HUES48 (cell line): ENCODE results near the gene DPM2.

Source experiments
- H3K27ac ChIP-seq: one replicate; pipeline ENCODE4 v1.7.0; 2013; ENCODE audit warnings: low read depth, low read length, inconsistent platforms
- H3K27me3 ChIP-seq: 2 replicates; pipeline ENCODE4 v1.6.1; 2013; ENCODE audit warnings: mild to moderate bottlenecking, low read length; ENCODE audit not compliant: control insufficient read depth, insufficient read depth
- H3K36me3 ChIP-seq: 2 replicates; pipeline ENCODE4 v1.6.1; 2013; ENCODE audit warnings: low read length; ENCODE audit not compliant: control insufficient read depth, insufficient read depth
- H3K4me1 ChIP-seq: 2 replicates; pipeline ENCODE4 v1.6.1; 2013; ENCODE audit warnings: mild to moderate bottlenecking, low read length; ENCODE audit not compliant: control insufficient read depth, insufficient read depth
- H3K4me3 ChIP-seq: 2 replicates; pipeline ENCODE4 v1.5.1; 2013; ENCODE audit warnings: mild to moderate bottlenecking, low read depth, low read length
- H3K9ac ChIP-seq: 2 replicates; pipeline ENCODE4 v1.6.1; 2013; ENCODE audit warnings: mild to moderate bottlenecking, low read depth, low read length, moderate library complexity
- H3K9me3 ChIP-seq: 2 replicates; pipeline ENCODE4 v1.6.1; 2013; ENCODE audit warnings: low read length; ENCODE audit not compliant: control insufficient read depth, insufficient read depth

DPM2 gene

GRCh38 chr9:127931092-127931881 is 6.4 kb downstream of the DPM2 start:
- Histone ChIP-seq H3K9ac (no peak overlapping the region), H3K27me3 (peaks cover 17% of the 10 kb centered on the region), H3K36me3 (peaks cover 11% of the 10 kb centered on the region; the same call in 1 of the 2 replicates), H3K27ac (peak overlapping the region; percentile 64), H3K4me3 (peak overlapping the region; percentile 62), H3K9me3 (no peaks in the 10 kb centered on the region), H3K4me1 (peaks cover 26% of the 10 kb centered on the region)

DNA sequence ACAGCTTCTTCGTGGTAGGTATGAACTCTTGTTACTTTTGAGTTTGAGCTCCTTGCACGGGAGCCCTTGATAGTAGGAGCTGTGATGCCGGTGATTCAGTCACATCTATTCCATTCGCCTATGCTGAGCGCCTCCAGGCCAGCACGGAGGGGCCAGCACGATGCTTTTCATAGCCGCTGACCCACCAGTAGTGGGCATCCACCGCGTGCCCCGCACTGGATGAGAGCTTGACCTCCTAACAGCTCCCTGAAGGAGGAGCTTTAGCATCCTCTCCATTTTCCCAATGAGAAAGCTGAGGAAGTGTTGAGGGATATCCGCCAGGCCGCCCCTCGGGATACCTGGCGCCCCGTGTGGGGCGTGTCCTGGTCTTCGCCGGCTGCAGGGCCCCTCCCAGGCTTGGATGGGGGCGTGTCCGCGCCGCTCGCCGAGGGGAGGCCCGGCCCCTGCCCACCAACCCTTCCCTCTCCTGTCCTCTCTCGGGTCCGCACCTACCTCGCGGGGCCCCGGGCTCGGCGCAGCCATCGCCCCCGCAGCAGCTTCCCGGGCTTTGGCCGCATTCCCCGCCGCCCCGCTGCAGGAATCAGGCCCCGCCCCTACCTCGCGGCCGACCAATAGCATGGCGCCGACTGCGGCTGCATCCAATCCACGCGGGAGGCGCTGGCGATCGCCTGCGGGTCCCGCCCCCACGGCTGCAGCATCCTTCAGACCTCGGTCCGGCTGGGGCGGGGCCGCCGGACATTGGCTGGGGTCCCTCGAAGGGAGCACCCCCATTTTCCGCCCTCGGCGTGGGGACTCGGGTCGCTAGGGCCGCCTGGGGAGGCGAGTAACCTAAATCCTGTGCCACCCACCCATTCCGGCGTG is 7.2 kb downstream of the DPM2 start, which contains the start of gene PIP5KL1:
Gene PIP5KL1 (minus strand): TSS at position 547 of the 861 bp plus-strand sequence. CDS start 25 bp downstream, at position 522.
- peak within 1 kb of the TSS; percentile 62 for H3K4me3 ChIP-seq
- no peaks in the 10 kb centered on the region for H3K9me3 ChIP-seq
- H3K4me1 ChIP-seq, result peaks cover 26% of the 10 kb centered on the region
- peaks cover 3% of the 10 kb centered on the region; the same call in 1 of the 2 replicates for H3K36me3 ChIP-seq
- H3K27me3 ChIP-seq, result peaks cover 17% of the 10 kb centered on the region
- H3K9ac ChIP-seq, result no peak within 1 kb of the TSS
- peak within 1 kb of the TSS; percentile 64 for H3K27ac ChIP-seq

DNA sequence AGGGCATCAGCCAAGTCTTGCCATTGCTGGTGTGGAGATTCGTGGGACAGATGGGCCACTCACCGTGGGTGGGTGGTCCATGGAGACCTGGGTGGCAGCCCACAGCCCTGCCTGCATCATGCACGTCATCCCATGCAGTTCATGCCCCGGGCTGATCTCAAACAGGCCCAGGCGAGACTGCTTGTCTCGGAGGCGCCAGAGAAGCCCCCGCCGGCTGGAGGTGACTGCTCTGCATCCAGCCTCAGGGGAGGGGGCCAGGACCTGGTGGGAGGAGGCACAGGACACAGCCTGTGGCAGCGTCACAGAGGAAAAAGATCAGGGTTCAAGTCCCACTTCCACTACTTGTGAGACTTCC is 8.1 kb downstream of the DPM2 start:
- Histone ChIP-seq H3K4me1 (peaks cover 26% of the 10 kb centered on the region), H3K9me3 (no peaks in the 10 kb centered on the region), H3K4me3 (no peak overlapping the region), H3K27ac (no peak overlapping the region), H3K36me3 (no peaks in the 10 kb centered on the region), H3K9ac (no peak overlapping the region), H3K27me3 (peaks cover 17% of the 10 kb centered on the region)

- Histone ChIP-seq H3K27me3 (peaks cover 17% of the 10 kb centered on the region), H3K9ac (no peak overlapping the region), H3K4me1 (peaks cover 26% of the 10 kb centered on the region), H3K4me3 (0 out of 2 replicates have a peak overlapping the region, but pooled peaks have one; percentile 69), H3K36me3 (no peaks in the 10 kb centered on the region), H3K27ac (no peak overlapping the region), H3K9me3 (no peaks in the 10 kb centered on the region)
These were observed 8.7 kb downstream of the DPM2 start for GRCh38 chr9:127928676-127929624.

- H3K9me3 ChIP-seq, result no peaks in the 10 kb centered on the region
- H3K4me1 ChIP-seq, result peaks cover 26% of the 10 kb centered on the region
- H3K27ac ChIP-seq, result no peak overlapping the region
These were observed 9.5 kb downstream of the DPM2 start for GRCh38 chr9:127927988-127928675.

GRCh38 chr9:127927201-127927987 is 10.3 kb downstream of the DPM2 start:
- Histone ChIP-seq H3K9ac (peak overlapping the region; percentile 51; the same call in 1 of the 2 replicates), H3K9me3 (no peaks in the 10 kb centered on the region), H3K27me3 (peaks cover 17% of the 10 kb centered on the region), H3K4me3 (peak overlapping the region; percentile 81), H3K27ac (no peak overlapping the region), H3K36me3 (no peaks in the 10 kb centered on the region), H3K4me1 (peaks cover 26% of the 10 kb centered on the region)

More at GRCh38 chr9:127927988-127928675, 9.5 kb downstream of the DPM2 start:
- no peaks in the 10 kb centered on the region for H3K36me3 ChIP-seq
- peaks cover 17% of the 10 kb centered on the region for H3K27me3 ChIP-seq
- H3K4me3 ChIP-seq, result peak overlapping the region; percentile 69
- no peak overlapping the region for H3K9ac ChIP-seq

DNA sequence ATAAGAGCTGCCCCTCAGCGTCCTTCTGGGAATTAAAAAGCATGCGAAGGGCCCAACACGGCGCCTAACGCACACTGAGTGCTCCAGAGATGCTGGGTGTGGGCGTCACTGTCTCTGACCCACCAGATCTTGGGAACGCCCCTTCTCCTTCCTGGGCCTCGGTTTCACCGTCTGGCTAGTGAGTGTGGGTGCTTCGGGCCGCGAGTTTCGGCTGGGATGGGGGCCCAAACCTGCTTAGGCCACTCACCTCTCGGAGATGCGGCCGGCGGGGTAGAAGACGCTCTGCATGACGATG is 10.8 kb downstream of the DPM2 start:
- H3K4me1 ChIP-seq, result peaks cover 26% of the 10 kb centered on the region
- H3K9me3 ChIP-seq, result no peaks in the 10 kb centered on the region
- H3K27ac ChIP-seq, result no peak overlapping the region
- H3K9ac ChIP-seq, result peak overlapping the region; percentile 51; the same call in 1 of the 2 replicates
- H3K4me3 ChIP-seq, result peak overlapping the region; percentile 81
- H3K36me3 ChIP-seq, result no peaks in the 10 kb centered on the region
- peaks cover 21% of the 10 kb centered on the region for H3K27me3 ChIP-seq

DNA sequence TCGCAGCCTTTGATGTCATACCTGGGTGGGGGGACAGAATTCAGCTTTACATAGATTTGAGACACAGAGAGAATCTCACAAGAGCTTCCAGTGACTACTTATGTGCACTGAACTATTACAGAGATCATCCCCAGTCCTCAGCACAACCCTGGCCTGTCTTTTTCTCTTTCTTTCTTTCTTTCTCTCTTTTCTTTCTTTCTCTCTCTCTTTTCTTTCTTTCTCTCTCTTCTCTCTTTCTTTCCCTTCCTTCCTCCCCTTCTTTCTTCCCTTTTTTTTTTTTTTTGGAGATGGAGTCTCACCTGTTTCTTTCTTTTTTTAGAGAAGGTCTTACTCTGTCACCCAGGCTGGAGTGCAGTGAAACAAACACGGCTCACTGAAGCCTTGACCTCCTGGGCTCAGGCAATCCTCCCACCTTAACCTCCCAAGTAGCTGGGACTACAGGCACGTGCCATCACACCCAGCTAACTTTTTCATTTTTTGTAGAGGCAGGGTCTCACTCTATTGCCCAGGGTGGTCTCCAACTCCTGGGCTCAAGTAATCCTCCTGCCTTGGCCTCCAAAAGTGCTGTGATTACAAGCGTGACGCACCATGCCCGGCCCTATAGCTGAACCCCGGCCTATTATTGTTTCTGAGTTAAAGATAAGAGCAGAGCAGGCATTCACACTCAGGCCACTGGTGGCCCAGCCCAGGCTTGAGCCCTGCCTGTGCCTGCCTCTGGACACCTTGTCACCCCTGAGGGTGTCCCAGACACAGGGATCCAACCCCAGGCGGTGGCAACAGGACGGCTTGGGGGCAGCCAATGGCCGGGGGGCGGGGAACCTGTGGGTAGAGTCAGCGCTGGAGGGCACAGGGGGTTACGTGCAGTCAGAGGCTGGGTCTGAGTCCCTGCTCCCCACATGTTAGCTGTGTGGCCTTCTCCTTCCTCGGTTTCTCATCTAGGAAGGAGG is 11.4 kb downstream of the DPM2 start:
- Histone ChIP-seq H3K4me3 (peak overlapping the region; percentile 81), H3K9ac (peak overlapping the region; percentile 35; the same call in 1 of the 2 replicates), H3K27me3 (peaks cover 21% of the 10 kb centered on the region), H3K4me1 (peaks cover 21% of the 10 kb centered on the region), H3K36me3 (no peaks in the 10 kb centered on the region), H3K9me3 (no peaks in the 10 kb centered on the region), H3K27ac (no peak overlapping the region)
